Left renal pelvis (tissue), 4 donors: ENCODE data around the gene ZDHHC7. TPM values are rescaled to one million over a fixed set of nuclear protein-coding genes. Genes with fewer than 3 reads are reported as not detected.

ENCODE experiments used
- DNase-seq, 4 donors: peaks; one replicate each; pipeline ENCODE4 v3.0.0-alpha.2; 2013; ENCODE audit warnings: low read depth in 4 of 4, low spot score in 3 of 4
- polyA plus RNA-seq, 4 donors: library from polyadenylated mRNA; unstranded; fragments of 120-200 nt; gene quantifications; one replicate each; pipeline ENCODE4 v1.2.1, GENCODE V29; 2013; ENCODE audit not compliant: insufficient read length in 4 of 4

The ZDHHC7 gene
- polyA plus RNA-seq, 4 donors: 48.9 to 60.2 (median 57.7) TPM

DNA sequence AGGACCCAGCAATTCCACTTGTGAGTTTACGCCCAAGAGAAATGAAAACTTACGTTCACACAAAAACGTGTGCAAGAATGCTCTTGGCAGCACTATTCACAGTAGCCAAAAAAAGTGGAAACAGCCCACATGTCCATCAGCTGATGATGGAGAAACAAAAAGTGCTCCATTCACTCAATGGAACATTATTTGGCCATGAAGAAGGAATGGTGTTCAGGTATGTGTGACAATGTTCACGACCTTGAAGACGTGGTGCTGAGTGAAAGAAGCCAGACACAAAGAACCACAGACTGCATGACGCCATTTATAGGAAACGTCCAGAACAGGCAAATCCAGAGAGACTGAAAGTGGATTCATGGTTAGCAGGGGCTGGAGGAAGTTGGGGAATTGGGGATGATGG lies 84.9 kb downstream of the ZDHHC7 start:
- DNase-seq: no peak

DNA sequence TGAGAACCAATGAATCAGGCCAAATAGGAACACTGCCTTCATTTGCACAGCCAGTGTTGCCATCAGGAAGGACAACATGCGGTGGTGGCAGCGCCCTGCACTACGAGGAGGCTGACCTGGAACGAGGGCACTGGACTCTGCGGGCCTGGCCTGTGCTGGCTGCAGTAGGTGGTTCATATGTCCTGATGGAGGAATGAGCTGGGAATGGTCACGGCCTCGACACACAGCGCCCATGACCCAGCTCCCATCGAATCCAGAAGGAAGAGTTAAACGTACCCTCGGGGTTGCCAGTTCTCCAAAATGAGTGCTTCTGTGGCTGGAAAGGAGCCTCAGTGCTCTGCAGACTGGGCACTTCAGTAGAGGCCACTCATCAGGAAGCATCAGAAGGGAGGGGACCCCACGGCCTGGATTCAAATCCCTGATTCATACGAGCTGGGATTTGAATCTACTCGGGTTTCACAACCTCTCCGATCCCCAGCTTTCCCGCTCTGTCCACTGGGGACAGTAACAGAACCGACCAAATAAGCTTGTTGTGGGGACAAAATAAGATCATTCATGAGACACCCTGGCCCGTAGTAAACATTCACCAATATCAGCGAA lies 85.5 kb downstream of the ZDHHC7 start:
- DNase-seq: no peak

DNA sequence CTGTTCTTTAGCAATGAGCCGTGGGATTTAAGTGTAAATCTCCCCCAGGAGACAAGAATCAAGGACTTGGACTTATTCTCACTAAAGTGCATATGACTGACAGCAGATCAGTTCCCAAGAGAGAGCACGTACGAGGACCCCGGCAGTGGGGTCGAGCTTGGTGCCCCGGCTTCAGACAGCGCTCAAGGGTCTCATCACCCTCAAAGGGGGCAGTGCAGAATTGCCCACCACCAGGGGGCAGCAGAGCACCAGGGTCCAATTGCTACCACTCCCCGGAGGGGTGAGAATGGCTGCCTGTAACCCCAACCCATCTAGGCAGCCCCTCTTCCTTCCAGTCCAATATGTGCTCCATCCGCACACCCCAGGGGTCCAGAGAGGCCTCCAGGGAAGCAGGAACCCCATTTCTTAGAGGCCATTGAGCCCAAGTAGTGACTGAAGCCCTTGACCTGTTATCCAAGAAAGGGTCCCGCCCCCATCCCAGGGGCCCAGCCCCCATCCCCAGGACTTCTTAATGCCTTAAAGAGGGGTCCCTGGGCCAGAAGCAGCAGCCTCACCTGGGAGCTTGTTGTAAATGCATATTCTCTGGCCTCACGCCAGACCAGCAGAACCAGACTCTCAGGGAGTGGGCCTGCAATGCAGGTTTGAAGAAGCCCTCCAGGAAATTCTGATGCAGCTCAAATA lies 86.1 kb downstream of the ZDHHC7 start:
- DNase-seq: no peak

DNA sequence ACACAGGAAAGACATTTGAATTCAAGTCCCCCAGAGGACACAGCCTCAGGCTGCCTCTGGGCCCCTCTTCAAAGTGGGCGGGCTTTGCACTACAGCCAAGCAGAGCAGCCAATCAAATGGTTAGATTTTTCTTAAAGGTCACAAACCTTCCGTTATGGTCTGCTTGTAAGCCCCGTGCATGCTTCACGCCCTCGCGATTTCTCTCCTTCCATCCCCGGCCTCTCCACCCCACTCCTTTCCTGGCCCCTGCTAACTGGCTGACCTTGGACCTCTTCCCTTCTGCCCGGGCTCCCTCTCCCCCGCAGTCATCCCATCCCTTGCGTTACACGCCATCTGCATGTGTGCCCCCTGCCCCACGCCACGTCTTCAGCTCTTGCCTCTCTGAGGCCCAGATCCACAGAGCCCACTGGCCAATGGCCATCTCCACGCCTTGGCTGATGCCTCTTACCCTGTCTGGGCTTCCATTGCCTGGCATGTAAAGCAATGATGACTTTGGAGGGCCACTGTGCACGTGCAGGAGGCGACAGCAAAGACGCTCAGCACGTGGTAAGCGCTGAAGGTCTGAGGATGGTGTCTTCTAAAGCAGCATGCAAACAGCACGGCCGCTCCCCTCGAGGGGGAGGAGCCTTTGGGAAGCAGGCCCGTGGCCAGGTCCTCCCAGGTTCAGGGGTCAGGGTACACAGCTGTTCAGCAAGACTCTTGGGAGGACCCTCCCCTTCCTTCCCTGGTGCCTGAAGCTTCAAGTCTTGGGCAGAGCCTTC lies 86.8 kb downstream of the ZDHHC7 start:
- no peak for DNase-seq

Other genes with a start within 250 kb of the ZDHHC7 start
- 1 to 10 TPM; 6.8 to 9.9 (median 8.9) TPM for gene CRISPLD2, start 191.6 kb downstream of the ZDHHC7 start, polyA plus RNA-seq
- 1 to 10 TPM; 3.6 to 6.6 (median 5.2) TPM for gene KIAA0513, start 16.3 kb upstream of the ZDHHC7 start, polyA plus RNA-seq
- under 1 TPM in 3 of 4 donors, not detected in 1; 0.16 to 0.29 (median 0.18) TPM for gene CIBAR2, start 100.9 kb upstream of the ZDHHC7 start, polyA plus RNA-seq